Bronchial epithelial cell (primary cell): ENCODE results near the gene TMPRSS9. TPM values are rescaled to one million over a fixed set of nuclear protein-coding genes. Genes with fewer than 3 reads are reported as not detected.

Source experiments
- DNase-seq: peaks from one replicate; pipeline ENCODE4 v3.0.0-alpha.2; 2010; ENCODE audit warnings: low read depth
- FAIRE-seq: peaks from 2 replicates; lab custom pipeline; 2011; peaks lifted over from hg19 to GRCh38; lab: Jason Lieb, UNC
- H3K27me3 ChIP-seq: 2 replicates; pipeline ENCODE4 v1.5.1; 2011; ENCODE audit warnings: low read length; ENCODE audit not compliant: control insufficient read depth, insufficient read depth
- H3K36me3 ChIP-seq: 2 replicates; pipeline ENCODE4 v1.5.1; 2011; ENCODE audit warnings: low read length; ENCODE audit not compliant: control insufficient read depth, insufficient read depth
- H3K4me3 ChIP-seq: 2 replicates; pipeline ENCODE4 v1.5.1; 2011; ENCODE audit warnings: mild to moderate bottlenecking, low read depth, low read length, control low read depth
- total RNA-seq: library from RNA; depleted of rRNA; stranded (reverse); fragments of >200 nt; gene quantifications from 2 replicates; pipeline ENCODE4 v1.2.1, GENCODE V29; 2014
- TF ChIP-seq, protein P1 (sequence below): IDR thresholded peaks from 2 replicates; pipeline ENCODE4 v1.5.1; 2011; ENCODE audit warnings: mild to moderate bottlenecking, moderate library complexity, low read length, control low read depth, inconsistent platforms; ENCODE audit not compliant: insufficient read depth, severe bottlenecking

The TMPRSS9 gene
- total RNA-seq, 1 donor from 2014 or later = not detected

DNA sequence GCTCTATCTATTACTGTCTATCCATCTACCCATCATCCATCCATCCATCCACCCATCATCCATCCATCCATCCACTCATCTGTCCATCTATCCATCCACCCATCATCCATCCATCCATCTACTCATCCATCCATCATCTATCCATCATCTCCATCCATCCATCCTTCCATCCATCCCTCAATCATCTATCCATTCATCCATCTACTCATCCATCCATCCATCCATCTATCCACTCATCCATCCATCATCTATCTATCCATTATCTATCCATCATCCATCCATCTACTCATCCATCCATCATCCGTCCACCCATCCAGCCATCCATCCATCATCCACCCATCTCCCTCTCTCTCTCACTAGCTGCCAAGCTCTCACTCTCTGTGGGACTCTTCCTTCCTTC lies 80.5 kb downstream of the TMPRSS9 start:
- DNase-seq (no peak), FAIRE-seq (no peak)
- Histone ChIP-seq H3K27me3 (no peaks in the 10 kb centered on the region), H3K36me3 (peaks cover 21% of the 10 kb centered on the region), H3K4me3 (no peak overlapping the region)
- TF ChIP-seq, protein P1, sequence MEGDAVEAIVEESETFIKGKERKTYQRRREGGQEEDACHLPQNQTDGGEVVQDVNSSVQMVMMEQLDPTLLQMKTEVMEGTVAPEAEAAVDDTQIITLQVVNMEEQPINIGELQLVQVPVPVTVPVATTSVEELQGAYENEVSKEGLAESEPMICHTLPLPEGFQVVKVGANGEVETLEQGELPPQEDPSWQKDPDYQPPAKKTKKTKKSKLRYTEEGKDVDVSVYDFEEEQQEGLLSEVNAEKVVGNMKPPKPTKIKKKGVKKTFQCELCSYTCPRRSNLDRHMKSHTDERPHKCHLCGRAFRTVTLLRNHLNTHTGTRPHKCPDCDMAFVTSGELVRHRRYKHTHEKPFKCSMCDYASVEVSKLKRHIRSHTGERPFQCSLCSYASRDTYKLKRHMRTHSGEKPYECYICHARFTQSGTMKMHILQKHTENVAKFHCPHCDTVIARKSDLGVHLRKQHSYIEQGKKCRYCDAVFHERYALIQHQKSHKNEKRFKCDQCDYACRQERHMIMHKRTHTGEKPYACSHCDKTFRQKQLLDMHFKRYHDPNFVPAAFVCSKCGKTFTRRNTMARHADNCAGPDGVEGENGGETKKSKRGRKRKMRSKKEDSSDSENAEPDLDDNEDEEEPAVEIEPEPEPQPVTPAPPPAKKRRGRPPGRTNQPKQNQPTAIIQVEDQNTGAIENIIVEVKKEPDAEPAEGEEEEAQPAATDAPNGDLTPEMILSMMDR = no peak

DNA sequence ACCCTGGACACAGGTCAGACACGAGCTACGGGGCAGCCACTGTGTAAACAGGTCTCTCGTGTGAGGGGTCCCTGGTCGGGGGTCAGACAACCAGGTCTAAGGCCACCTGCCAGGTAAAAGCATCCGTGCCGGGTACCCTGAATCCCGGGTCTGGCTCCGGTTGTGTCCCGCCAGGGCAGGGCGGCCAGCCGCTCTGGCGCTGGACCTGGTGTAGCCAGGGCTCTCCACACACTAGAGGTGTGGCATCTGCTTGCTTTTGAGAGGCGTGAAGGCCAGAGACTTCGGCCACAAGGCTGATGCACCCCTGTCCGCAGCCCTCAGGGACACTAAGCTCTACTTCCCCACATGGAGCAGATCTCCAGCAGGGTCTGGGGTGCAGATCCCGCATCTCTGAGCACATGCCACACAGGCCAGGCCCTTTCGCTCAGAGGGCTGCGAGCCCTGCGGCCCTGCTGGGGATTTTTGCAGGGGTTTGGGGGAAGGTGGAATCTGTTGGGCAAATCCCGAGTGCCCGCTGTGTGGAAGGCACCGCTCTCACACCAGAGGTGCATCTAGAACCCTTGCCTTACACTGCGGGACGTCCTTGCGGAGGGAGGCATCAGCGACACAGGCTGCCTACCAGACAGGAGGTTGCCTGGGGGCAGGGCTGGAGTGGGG lies 81.2 kb downstream of the TMPRSS9 start:
- Histone ChIP-seq H3K27me3 (no peaks in the 10 kb centered on the region), H3K4me3 (no peak overlapping the region), H3K36me3 (peaks cover 21% of the 10 kb centered on the region)
- no peak for DNase-seq
- no peak for FAIRE-seq
- TF ChIP-seq, protein P1 = no peak

DNA sequence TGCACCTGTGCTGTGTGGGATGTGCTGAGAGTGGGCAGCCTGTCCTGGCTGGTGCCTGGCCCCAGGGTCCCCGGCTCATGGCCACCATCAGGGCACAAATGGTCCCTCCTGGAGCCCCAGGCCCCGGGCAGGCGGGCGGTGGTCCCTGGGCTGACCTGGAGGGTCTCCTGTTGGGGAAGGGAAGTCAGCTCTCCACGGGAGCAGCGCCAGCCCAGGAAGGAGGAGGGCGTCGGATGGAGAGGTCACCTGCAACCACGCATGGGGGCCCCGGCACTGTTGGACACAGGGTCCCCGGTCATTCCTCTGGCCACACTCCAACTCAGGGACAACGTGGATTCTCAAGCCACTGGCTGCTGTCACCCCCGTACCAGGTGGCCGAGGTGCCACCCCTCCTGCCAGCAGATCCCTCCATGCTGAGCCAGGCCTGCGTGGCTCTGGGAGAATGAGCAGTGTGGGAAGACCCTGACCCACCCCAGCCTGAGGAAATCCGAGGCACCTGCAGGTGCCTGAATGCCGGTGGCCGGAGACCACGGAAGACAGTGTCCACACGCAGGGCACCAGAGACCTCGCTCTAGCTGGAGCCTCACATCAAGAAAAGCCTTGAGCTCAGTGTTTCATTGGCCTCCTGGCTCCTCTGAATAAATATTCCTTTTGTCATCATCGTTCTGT lies 83.2 kb downstream of the TMPRSS9 start:
- TF ChIP-seq, protein P1 = no peak
- H3K27me3 ChIP-seq = no peaks in the 10 kb centered on the region
- DNase-seq = no peak
- H3K4me3 ChIP-seq = no peak overlapping the region
- no peak for FAIRE-seq
- peaks cover 14% of the 10 kb centered on the region for H3K36me3 ChIP-seq

DNA sequence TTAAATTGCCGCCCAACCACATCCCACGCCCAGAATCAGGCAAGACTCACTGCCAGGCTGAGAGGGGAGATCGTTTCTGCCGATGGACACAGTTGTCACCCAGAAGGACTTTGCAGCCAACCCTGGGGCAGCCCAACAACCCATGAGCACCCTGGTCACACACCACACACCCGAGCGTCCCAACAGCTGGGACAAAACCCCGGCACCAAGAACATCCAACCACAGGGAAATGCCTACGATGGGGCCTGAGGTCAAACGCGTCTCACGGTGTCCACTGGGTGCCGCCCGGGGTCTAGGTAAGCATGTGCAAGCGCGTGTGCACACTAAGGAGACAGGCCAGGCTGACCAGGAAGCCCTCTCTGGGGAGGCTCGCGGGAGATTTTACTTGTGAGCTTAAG lies 83.7 kb downstream of the TMPRSS9 start:
- H3K27me3 ChIP-seq = no peaks in the 10 kb centered on the region
- no peak for FAIRE-seq
- TF ChIP-seq, protein P1 = no peak

DNA sequence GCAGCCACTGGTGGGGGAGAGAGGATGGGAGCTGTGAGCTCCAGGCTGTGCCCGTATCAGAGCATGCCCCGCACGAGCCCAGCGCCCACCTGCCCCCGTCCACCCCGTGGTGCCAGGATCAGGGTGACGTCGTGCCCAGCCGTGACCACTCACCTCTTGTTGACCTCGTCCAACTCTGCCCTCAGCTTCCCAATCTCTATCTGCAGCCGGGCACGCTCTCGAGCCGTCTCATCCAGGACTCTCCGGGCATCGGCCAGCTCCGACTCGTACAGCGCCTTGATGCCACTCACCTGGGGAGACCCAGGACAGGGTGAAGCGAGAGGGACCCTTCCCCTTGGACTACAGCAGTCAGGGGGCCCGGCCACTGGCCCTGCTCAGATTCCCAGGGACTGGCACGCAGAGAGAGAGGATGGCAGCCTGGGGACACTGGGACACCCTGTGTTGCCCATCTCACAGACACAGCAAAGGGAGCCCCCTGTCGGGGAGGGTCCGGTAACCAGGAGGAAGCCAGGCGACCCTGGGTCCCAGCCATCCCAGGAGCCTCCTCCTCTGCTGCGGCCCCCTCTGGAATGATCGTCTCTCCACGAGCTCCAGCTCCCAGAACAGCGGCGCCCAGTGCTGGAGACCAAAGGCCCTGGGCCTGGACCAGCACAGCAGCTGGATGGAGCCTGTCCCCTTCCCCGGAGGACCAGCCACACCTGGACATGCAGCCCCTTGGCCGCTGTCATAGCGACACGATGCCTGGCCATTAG lies 84.4 kb downstream of the TMPRSS9 start:
- H3K36me3 ChIP-seq = peaks cover 11% of the 10 kb centered on the region
- FAIRE-seq = no peak
- DNase-seq = no peak
- H3K27me3 ChIP-seq = no peaks in the 10 kb centered on the region
- TF ChIP-seq, protein P1 = no peak
- H3K4me3 ChIP-seq = no peak overlapping the region

More for the DNA sequence above, 83.7 kb downstream of the TMPRSS9 start:
- no peak overlapping the region for H3K4me3 ChIP-seq
- H3K36me3 ChIP-seq = peaks cover 11% of the 10 kb centered on the region
- no peak for DNase-seq
